ENCODE data around the gene ITFG1.
"Not testable (repeated sequence)": the region's sequence is repeated elsewhere in the genome, so short reads cannot be mapped to it uniquely, and the experiment has no call there.

ITFG1 gene

GRCh38 chr16:47408491-47408890, 52.4 kb downstream of the ITFG1 start:
- DNase-seq: no peak

GRCh38 chr16:47395733-47396498, 64.9 kb downstream of the ITFG1 start:
- peak; percentile 19 for DNase-seq

- peak; percentile 94 for DNase-seq
These were observed 68.8 kb downstream of the ITFG1 start for GRCh38 chr16:47392081-47392480.

GRCh38 chr16:47388705-47389104, 72.2 kb downstream of the ITFG1 start:
- no peak for DNase-seq

GRCh38 chr16:47387026-47387734, 73.7 kb downstream of the ITFG1 start:
- DNase-seq: no peak

GRCh38 chr16:47386201-47386718, 74.6 kb downstream of the ITFG1 start:
- DNase-seq: no peak

GRCh38 chr16:47382362-47382761, 78.5 kb downstream of the ITFG1 start:
- DNase-seq: no peak

GRCh38 chr16:47377154-47377553, 83.7 kb downstream of the ITFG1 start:
- DNase-seq: no peak

GRCh38 chr16:47375423-47375822, 85.4 kb downstream of the ITFG1 start:
- DNase-seq: no peak

- DNase-seq: no peak
These were observed 86.2 kb downstream of the ITFG1 start for GRCh38 chr16:47374629-47375028.

GRCh38 chr16:47371271-47372014, 89.4 kb downstream of the ITFG1 start:
- DNase-seq: no peak

- DNase-seq: no peak
These were observed 90.3 kb downstream of the ITFG1 start for GRCh38 chr16:47370536-47370935.

GRCh38 chr16:47366228-47366627, 94.6 kb downstream of the ITFG1 start:
- no peak for DNase-seq

- no peak for DNase-seq
These were observed 97.1 kb downstream of the ITFG1 start for GRCh38 chr16:47363761-47364160.

GRCh38 chr16:47359478-47359877, 101.4 kb downstream of the ITFG1 start:
- DNase-seq: no peak

GRCh38 chr16:47358816-47359215, 102.0 kb downstream of the ITFG1 start:
- DNase-seq: no peak

- DNase-seq: not testable (repeated sequence)
These were observed 111.8 kb downstream of the ITFG1 start for GRCh38 chr16:47349029-47349428.

GRCh38 chr16:47347021-47347696, 113.7 kb downstream of the ITFG1 start:
- DNase-seq: not testable (repeated sequence)

GRCh38 chr16:47342055-47342454, 118.8 kb downstream of the ITFG1 start:
- no peak for DNase-seq

GRCh38 chr16:47330562-47330961, 130.3 kb downstream of the ITFG1 start:
- DNase-seq: not testable (repeated sequence)

- DNase-seq: not testable (repeated sequence)
These were observed 136.6 kb downstream of the ITFG1 start for GRCh38 chr16:47324309-47324708.

- DNase-seq: no peak
These were observed 137.6 kb downstream of the ITFG1 start for GRCh38 chr16:47323241-47323640.

All from MV-4-11 (cell line).